Mesodermal cell (in vitro differentiated cells): ENCODE data around the gene TLL2.

Experiments
- H3K27ac ChIP-seq: 2 replicates; pipeline ENCODE4 v1.7.0; 2013; ENCODE audit warnings: mild to moderate bottlenecking, low read depth, low read length, moderate library complexity; ENCODE audit not compliant: severe bottlenecking
- H3K36me3 ChIP-seq: 2 replicates; pipeline ENCODE4 v1.7.1; 2013; ENCODE audit warnings: mild to moderate bottlenecking, low read length, moderate library complexity; ENCODE audit not compliant: control insufficient read depth, insufficient read depth
- H3K4me1 ChIP-seq: one replicate; pipeline ENCODE4 v1.7.1; 2013; ENCODE audit warnings: mild to moderate bottlenecking, low read length; ENCODE audit not compliant: insufficient read depth, control insufficient read depth, poor library complexity, severe bottlenecking
- H3K4me3 ChIP-seq: 2 replicates; pipeline ENCODE4 v1.7.0; 2013; ENCODE audit warnings: low read length, control low read depth, mild to moderate bottlenecking; ENCODE audit not compliant: insufficient read depth, poor library complexity, severe bottlenecking; ENCODE audit errors: extremely low read depth
- H3K9me3 ChIP-seq: 2 replicates; pipeline ENCODE4 v1.7.1; 2013; ENCODE audit warnings: mild to moderate bottlenecking, low read length, moderate library complexity; ENCODE audit not compliant: control insufficient read depth
- WGBS, 2 experiments: methylation state at CpG; one replicate each; pipeline ENCODE4 v1.1.5; 2013; ENCODE audit warnings: missing lambda C conversion rate in 2 of 2; ENCODE audit not compliant: insufficient coverage in 2 of 2; 5-methylcytosine and 5-hydroxymethylcytosine counted together

TLL2 gene

DNA sequence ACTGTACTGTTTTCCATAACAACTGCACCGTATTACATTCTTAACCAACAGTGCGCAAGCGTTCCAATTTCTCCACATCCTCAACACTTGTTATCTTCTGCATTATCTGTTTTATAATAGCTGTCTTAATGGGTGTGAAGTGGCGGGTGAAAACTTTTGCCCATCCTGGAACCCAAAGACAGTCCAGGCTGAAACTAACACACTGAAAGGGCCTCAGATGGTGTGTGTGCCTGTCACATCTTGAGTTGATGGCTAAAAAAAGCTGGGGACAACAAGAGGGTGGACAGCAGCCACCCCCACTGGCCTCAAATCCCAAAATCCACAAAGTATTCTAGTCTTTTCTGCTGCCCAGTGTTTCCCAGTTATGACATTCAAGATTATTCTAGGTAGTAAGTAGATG, 174.3 kb downstream of the TLL2 start:
- H3K27ac ChIP-seq, result no peak overlapping the region
- no peaks in the 10 kb centered on the region for H3K9me3 ChIP-seq
- H3K4me1 ChIP-seq, result no peaks in the 10 kb centered on the region
- no peak overlapping the region for H3K4me3 ChIP-seq
- no peaks in the 10 kb centered on the region for H3K36me3 ChIP-seq
- WGBS, 2 experiments, result 80 to 100% methylated on average over 1 of the region's 4 CpGs

- Histone ChIP-seq H3K9me3 (no peaks in the 10 kb centered on the region), H3K4me3 (no peak overlapping the region), H3K36me3 (no peaks in the 10 kb centered on the region), H3K4me1 (no peaks in the 10 kb centered on the region), H3K27ac (no peak overlapping the region)
- 40 to 82% methylated on average over 2 to 3 of the region's 5 CpGs for WGBS, 2 experiments
Measured at GRCh38 chr10:96338279-96338925, 175.3 kb downstream of the TLL2 start.

GRCh38 chr10:96337106-96337505, 176.6 kb downstream of the TLL2 start:
- H3K4me1 ChIP-seq, result no peaks in the 10 kb centered on the region
- no peak overlapping the region for H3K27ac ChIP-seq
- 86 to 100% methylated on average over 1 of the region's 2 CpGs for WGBS, 2 experiments
- H3K9me3 ChIP-seq, result no peaks in the 10 kb centered on the region
- no peak overlapping the region for H3K4me3 ChIP-seq
- H3K36me3 ChIP-seq, result no peaks in the 10 kb centered on the region

DNA sequence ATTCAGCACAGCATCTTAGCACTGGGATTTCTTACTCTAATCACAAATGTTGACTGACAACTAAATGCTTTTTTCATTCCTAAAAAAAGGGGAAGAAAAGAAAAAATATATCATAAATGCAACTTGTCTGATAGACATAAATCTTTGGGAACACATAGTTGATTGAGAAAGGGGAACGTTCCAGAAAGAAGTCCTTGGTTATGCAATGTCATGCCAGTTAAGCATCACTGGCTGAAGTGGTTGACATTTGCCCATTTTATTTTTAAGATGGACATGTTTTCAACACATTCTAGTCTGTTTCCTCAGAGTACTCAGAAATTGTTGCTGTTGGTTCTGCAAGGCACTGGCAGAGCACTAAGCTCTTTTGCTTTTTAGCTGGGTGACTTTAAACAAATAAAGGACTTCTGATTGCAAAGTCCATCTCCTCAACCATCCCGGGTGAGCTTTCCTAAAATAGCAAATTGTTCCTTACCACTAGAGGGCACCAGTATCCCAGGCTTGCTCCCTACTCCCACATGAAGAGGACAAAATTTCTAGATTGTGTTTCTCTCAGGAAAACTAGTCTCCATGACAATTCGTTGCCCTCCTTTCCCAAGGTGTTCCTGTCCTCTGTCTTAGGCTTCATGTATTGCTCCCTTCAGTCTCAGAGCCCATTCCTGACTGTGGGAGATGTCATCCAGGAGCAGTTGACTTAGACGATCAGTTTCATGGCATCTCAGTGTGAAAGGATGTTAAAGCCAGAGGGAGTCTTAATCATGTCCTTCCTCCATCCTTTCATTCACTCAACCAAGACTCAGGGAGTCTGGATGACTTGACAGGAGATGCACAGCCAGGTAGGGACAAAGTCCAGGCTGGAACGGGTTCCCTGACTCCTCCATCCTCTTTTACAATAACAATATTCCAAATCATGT, 178.9 kb downstream of the TLL2 start:
- Histone ChIP-seq H3K9me3 (no peaks in the 10 kb centered on the region), H3K36me3 (no peaks in the 10 kb centered on the region), H3K27ac (no peak overlapping the region), H3K4me1 (no peaks in the 10 kb centered on the region), H3K4me3 (no peak overlapping the region)
- WGBS, 2 experiments, result 48 to 67% methylated on average over 3 to 4 of the region's 5 CpGs

DNA sequence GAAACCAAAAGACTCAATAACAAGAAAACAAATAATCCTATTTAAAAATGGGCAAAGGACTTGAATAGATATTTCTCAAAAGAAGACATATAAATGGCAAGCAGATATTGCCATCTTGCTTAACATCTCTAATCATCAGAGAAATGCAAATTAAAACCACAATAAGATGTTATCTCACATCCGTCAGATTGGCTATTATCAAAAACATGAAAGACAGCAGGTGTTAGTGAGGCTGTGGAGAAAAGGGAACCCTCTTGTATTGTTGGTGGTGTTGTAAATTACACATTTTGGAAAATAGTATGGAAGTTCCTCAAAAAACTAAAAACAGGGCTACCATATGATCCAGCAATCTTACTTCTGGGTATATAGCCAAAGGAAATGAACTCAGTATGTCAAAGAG, 180.6 kb downstream of the TLL2 start:
- H3K9me3 ChIP-seq, result no peaks in the 10 kb centered on the region
- no CpG with 5 or more reads among the region's 1 CpG for WGBS, 2 experiments
- no peak overlapping the region for H3K4me3 ChIP-seq
- no peak overlapping the region for H3K27ac ChIP-seq
- H3K36me3 ChIP-seq, result no peaks in the 10 kb centered on the region
- no peaks in the 10 kb centered on the region for H3K4me1 ChIP-seq

DNA sequence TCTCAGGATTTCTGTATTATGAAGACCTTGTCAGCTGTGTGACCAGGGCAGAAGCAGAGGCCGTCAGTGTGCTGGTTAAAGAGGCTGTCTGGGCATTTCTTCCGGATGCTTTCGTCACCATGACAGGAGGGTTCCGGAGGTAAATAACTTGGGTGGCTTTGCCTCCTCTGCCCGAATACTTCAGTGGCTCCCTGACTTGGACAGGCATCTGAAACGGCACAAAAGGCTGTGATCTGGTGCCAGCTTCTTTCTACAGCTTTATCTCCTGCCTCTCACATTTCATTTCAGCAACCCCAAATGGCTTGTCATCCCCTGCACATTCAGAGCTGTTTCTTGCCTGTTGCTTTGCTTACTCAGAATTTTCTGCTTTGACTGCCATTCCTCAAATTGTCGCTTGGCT, 186.3 kb downstream of the TLL2 start:
- no peak overlapping the region for H3K4me3 ChIP-seq

DNA sequence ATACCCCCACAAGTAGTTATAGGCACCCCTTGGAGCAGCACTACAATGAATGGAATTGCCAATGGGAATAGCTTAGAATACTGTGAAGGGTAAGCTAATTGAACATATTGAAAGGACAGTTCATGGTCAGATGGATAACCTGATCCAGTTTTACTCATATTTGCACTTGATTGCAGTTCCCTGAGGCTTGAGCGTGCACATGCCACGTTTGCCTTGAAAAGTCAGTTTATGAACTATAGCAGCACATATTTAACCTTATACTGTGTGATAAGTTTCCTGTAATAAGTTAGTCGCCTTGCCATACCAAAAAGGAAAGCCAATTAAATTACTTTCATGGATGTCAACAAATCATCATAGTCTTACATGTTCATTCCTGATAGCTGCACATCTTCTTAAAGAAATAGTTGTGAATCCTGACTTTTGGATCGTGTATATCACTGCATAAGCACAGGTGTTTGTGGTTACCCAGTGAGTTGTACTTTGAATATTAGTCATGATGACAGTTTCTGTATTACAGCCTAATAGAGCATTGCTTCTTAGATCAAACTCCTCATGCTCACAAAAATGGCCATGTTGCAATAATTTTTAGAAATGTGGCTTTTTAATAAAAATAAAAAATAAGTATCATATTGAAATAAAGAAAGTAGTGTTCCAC, 187.9 kb downstream of the TLL2 start:
- no peak overlapping the region for H3K27ac ChIP-seq
- no peak overlapping the region for H3K4me3 ChIP-seq
- 70 to 88% methylated on average over 1 to 2 of the region's 4 CpGs for WGBS, 2 experiments
- no peaks in the 10 kb centered on the region for H3K4me1 ChIP-seq
- H3K9me3 ChIP-seq, result no peaks in the 10 kb centered on the region
- H3K36me3 ChIP-seq, result no peaks in the 10 kb centered on the region

More for the DNA sequence above, 186.3 kb downstream of the TLL2 start:
- Histone ChIP-seq H3K36me3 (no peaks in the 10 kb centered on the region), H3K27ac (no peak overlapping the region), H3K4me1 (no peaks in the 10 kb centered on the region), H3K9me3 (no peaks in the 10 kb centered on the region)
- 85 to 87% methylated on average over 7 of the region's 7 CpGs for WGBS, 2 experiments

DNA sequence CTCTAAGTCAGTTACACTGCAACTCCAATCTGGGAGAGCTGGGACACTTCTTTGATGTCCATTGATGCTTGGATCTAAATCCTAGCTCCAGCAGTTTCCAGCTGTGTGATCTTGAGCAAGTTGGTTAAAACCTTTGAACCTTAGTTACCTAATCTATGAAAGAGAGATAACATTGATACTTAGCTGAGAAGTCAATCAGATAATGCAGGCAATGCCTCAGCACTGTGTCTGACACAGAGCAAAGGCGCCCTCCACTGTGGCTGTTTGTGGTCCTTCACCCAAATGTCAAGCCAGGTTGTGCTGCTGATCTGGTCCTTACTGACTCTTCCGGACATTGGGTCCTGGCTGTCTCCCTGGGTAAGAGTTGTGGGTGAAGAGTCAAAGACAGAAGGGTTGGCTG, 189.3 kb downstream of the TLL2 start:
- H3K9me3 ChIP-seq, result no peaks in the 10 kb centered on the region
- WGBS, 2 experiments, result 81 to 87% methylated on average over 2 of the region's 2 CpGs
- H3K4me1 ChIP-seq, result no peaks in the 10 kb centered on the region
- no peak overlapping the region for H3K4me3 ChIP-seq
- no peaks in the 10 kb centered on the region for H3K36me3 ChIP-seq
- H3K27ac ChIP-seq, result no peak overlapping the region

- no peaks in the 10 kb centered on the region for H3K9me3 ChIP-seq
- H3K27ac ChIP-seq, result no peak overlapping the region
- no CpG with 5 or more reads among the region's 1 CpG for WGBS, 2 experiments
- H3K4me3 ChIP-seq, result no peak overlapping the region
- no peaks in the 10 kb centered on the region for H3K36me3 ChIP-seq
- no peaks in the 10 kb centered on the region for H3K4me1 ChIP-seq
Measured at GRCh38 chr10:96322275-96322674, 191.5 kb downstream of the TLL2 start.

DNA sequence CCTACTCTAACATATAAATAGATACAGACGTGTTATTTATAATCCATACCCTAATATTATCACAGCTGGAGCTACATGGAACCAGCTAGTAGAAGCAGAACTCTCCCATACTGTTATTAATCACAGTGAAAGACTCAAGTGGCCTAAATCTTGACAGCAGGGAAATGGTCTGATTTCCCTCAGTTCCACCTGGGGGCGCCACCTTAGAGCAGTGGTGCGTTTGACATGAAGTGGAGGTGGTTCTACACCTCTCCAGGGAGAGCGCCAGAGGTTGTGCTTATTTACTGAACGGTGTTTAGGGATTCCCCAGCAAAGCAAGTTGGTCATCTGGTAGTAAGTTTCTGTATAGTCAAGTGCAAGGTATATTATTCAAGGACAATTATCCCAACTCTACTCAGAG, 191.9 kb downstream of the TLL2 start:
- Histone ChIP-seq H3K4me3 (no peak overlapping the region), H3K9me3 (no peaks in the 10 kb centered on the region), H3K36me3 (no peaks in the 10 kb centered on the region), H3K27ac (no peak overlapping the region), H3K4me1 (no peaks in the 10 kb centered on the region)
- WGBS, 2 experiments, result 63 to 89% methylated on average over 3 of the region's 5 CpGs
